GM21737 (cell line): ENCODE measurements around the gene SATB2.

Experiments used
- ATAC-seq: cut with Tn5 transposase; IDR thresholded peaks from one replicate; pipeline ENCODE4 v1.9.1; 2021; ENCODE audit warnings: mild to moderate bottlenecking, moderate library complexity; ENCODE audit not compliant: unreplicated experiment

The SATB2 gene

DNA sequence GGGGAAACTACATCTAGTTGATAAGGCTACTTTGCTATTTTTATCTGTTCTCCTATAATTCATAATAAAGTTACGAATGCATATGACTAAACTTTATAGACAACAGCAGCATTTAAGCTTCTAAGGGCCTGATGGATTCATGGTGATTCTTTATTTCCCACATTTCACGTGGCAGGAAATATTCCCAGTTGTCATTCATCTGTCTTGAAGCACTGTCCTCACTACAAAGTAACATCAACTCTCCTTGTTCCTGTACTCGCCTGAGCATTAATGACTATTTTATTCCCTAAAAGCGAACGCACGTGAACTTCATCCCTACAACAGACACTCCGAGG, 2.6 kb downstream of the SATB2 start:
- no peak for ATAC-seq

DNA sequence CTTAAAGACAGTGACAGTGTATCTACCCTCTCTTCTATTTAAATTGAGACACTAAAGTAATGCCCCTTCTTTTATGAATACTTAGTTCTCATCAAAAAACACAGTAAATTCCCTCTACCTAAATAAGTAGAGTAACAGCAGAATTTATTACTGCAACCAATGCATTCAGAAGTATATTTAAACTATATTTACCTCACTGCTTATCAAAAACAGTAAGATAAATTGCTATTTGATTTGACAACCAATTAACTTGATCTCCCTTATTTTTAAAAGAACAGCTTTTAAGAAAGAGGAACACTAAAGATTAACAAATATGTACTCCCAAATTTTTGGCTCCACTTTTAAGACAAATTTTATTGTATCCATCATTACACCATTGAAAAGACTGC, 4.8 kb downstream of the SATB2 start:
- ATAC-seq, result no peak

DNA sequence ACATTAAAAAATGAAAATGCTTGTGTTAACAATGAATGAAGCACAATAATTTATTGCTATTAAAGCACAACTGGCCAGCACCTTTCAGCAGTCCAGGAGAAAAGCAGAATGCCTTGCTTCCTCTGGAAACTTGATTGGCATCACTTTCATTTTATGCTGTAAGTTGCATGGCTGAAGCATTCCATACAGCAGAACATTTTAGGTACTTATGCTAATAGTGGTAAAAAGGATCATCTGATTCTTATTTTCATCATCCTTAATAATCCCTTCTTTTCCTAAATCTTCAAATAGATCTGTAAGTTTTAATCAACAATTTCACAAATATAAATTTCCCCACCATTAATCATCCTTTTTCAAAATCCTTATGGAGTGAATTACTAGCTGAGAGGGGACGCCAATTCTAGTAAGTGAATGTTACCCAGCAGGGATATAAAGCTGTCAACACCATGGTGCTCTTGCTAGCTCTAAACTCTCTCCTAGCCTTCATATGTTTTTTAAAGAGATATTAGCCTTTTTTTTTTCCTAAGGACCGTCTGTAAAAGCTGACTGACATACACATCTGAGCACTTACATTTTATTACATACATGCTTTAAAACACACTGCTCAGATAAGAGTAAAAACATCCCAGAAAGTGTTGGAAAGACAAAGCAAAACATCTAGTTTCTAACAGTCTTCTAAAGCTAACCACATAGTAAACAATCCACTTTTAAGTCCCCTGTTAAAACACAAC, 5.3 kb downstream of the SATB2 start:
- ATAC-seq, result no peak

DNA sequence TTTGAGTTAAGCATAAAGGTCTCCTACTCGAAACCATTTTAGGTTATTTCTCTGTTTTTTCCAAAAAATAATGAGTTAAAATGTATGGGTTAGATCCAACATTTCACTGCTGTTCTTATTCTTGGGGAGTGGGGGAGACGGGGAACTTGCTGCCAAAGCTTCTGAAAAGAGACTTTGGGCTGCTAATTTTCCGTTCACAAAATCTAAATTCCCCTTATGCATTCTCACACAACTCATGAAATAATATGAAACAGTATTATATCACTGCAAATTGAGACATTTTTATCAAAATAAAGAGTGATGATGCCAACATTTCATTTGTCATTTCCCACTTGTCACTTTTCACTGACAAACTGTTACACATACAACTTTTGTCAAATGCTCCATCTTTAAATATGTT, 7.8 kb downstream of the SATB2 start:
- no peak for ATAC-seq

DNA sequence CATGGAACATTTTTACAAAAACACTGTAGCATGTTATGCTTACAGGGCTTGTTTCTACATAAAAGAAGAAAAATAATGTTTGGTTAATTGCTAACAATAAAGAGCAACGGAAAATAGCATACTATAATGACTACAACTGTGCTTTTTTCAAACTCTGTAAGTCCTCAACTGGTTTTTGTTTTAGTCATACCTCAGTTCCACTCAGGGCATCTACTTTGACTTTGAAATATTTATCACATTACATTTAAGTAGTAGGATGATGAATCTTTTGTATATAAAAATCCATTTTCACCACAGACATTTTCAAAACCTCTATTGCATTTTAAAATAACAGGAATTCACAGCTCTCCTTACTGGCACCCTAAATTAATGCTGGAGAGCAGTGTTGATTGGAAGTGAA, 8.3 kb downstream of the SATB2 start:
- ATAC-seq, result no peak

DNA sequence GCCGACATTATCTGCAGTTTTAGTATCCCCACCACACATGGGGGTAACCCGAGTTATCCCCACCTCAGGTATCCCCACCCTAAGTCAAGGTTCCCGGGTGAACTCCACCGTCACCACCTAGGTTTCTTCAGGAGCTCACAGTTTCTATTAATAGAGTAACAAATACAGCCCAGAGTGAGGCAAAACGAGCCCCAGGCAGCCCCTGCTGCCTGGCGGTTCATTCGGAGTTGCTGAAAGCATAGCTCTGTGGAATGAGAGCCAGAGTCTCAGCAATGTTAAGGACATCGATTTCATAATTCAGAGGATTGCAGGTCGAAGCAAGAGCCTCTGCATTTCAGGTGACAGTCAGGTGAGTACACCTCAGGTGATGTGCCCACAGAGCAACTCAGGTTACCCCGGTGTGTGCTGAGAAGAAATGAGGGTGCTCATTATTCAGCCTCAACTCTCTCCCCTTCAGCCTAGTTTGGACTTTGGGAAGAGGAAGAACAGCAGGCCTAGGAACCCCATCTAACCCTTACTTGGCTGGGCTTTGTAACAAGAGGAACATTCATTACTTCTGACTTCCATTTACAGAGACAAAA, 10.7 kb downstream of the SATB2 start:
- ATAC-seq, result no peak

DNA sequence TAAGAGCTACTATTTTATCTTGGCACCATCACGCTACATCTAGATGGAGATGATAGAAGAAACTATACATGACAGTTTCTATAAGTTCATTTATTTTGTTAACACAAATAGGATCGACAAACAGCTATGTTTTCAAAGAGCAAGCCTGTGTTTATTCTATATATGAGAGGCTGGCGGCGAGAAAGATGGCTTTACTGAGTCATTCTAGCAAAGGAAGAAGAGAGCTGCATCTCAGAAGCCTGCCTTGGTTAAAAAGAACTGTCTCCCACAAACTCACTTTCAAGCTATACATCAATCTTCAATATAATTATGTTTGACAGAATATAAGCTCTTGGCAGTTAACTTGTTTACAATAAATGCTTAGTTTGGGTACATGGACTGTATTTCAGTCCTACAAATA, 13.0 kb downstream of the SATB2 start:
- ATAC-seq, result no peak

DNA sequence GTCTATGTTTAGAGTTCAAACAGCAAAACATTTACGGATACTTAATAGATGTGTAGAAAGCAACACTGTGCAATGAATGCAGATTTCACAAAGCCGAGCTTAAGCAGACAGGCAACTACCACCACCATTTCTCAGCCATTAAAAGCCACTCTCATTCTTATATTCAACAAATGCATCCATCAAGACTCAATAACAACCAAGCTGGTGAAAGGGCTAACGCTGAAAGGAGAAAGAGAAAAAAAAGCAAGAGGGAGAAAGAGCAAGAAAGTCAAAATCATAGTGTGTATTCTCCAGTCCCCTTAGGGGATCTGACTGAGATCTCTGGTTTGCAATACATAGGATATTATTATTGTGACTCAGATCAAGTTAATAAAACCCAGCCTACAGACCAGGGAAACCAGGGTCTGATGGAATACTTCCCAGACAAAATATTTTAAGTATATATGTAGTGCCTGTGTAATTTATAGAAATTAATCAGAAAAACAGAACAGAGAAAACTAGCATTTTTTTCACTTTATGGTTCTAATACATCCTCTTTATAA, 14.1 kb downstream of the SATB2 start:
- ATAC-seq, result no peak

DNA sequence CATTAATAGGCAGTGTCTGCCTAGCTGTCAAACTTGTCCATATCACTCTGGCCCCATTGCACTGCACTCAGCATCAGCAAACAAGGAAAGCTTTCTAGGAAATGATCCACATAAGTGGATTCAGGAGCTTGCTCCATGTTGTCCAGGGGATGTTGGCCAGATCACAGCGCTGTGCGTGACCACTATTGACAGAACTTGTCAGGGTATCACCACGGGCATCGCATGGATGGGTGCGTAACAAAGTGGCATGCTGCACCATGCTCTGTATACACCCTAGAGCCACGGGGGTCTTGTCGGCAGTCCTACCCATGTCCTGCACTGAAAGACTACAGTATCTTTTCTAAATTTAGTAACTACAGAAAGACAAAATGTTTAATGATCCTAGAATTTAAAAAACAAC, 15.6 kb downstream of the SATB2 start:
- ATAC-seq, result no peak

DNA sequence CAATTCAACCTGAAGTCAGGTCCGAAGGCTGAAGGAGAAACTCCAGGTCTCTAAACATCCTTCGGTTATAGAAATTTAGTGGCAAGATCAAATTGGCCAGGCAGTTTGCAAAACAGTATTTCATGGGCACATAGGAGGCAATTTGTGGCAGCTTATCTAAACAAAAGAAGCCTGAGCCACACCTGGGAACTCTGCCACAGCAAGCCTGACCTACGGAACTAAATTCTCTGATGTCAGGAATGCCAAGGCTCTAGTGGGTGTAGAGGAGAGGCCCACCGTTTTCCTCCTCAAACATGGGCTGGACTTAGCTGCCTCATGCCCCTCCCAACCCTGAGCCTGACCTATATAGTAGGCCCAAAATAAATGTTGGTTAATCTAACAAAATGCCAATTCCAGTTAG, 16.0 kb downstream of the SATB2 start:
- no peak for ATAC-seq

DNA sequence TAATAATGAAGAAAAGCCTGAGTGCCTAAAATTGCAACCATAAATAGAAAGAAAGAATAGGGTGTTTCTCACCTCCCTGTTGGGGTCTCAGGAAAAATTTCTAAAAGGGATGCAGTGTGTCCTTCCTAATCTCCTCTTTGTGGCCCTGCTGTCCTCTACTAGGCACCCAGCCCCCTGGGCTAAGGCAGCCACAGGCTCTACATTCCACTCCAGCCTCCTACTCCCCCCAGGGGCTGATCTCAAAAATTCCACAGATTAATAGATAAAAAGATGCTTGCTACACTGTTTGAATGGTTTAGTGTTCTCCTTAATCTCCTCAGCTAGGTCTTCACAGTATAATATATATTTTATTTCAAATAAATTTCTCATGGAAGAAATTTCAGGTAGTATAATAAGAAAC, 17.6 kb downstream of the SATB2 start:
- no peak for ATAC-seq

DNA sequence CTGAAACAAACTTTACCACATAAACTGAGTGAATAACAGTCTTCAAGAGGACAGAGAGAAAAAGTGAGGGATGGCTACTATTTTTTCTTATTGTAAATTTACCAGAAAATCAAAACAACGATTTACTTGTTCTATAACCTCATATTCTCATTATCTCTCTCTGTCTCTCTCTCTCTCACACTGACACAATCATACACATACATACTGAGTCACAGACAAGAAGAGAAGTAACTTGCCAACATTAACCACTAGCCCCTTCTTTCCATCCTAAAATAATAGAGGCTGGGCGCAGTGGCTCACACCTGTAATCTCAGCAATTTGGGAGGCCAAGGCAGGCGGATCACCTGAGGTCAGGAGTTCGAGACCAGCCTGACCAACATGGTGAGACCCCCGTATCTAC, 18.2 kb downstream of the SATB2 start:
- no peak for ATAC-seq

DNA sequence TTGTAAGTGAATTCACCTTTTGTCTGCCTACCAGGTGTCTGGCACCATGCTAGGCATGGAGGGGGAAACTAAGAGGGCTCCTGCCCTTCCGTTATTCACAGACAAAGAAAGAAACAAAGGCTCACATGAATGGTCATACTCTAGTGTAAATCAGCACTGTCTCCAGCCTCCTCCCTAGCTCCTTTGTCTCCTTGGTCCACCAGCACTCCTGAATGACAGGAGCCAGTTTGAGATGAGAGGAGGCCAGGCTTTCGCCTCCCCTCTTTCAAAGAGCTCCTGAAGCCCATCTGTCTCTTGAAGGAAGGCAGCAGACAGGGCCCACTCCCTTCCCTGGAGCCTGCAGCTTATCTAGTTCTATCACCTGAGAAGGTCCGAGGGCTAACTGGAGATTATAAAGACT, 18.7 kb downstream of the SATB2 start:
- no peak for ATAC-seq

DNA sequence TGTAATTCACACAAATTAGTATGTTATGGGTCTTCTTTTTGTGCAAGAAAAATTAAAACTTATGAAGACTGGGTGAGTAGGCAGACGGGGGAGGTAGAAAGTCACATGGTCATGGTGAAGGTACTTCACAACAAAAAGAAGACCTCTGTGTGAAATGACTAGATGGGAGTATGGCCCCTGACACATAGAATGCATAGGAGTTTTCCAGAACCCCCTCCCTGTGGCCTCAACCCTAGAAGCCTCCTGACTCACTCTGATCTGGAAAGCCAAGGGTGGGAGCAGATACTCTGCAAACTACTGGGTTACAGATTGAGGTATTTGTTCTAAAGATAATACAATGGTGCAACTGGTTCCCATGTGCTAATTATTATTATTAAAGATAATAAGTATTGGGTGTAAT, 23.2 kb downstream of the SATB2 start:
- no peak for ATAC-seq

DNA sequence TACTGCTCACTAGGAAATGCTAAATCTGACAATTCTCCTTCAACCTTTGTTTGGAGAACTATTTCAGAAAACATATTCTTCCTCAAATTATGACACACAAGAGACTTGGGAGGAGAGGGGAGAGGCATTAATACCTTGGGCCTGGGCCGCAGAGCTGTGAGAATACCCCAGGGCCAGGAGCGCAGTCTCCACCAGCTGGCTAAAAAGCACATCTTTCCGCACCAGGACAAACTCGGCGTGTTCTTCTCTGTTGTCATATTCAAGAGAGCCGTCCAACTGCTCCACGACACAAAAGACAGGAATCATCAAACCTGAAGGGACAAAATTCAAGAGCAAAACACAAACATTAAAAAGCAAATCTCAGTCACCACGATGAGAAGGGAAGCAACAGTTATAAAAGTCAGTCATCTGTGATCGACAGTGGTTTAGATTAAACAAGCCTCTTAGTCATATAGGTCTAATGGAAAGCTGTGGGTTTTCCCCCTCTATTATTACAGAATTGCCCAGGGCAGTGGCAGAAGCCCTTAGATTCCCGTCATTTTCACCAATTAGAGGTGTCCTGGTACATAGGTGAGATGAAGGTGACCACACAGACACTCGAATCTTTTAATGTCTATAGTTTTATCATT, 24.4 kb downstream of the SATB2 start:
- no peak for ATAC-seq

DNA sequence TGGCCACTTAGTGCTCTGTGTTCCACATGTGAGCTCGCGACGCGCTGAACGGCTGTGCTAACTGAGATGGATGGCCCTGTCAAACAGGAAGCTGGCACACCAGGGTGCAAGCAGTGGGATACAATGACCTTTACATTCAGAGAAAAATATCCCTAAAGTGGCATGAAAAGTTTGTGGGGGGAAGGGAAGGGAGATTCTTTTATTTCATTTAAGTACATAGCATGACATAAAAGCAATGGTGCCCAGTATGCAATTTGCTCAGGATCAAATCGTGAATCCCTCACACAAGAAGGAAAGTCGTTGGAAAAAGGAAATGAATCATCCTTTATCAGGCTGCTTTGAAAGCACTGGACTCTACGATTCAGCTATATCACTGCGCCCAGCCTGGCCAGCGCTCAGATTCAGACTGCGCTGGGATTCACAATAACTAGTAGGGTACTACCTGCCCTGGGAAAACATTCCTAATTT, 26.0 kb downstream of the SATB2 start:
- no peak for ATAC-seq

DNA sequence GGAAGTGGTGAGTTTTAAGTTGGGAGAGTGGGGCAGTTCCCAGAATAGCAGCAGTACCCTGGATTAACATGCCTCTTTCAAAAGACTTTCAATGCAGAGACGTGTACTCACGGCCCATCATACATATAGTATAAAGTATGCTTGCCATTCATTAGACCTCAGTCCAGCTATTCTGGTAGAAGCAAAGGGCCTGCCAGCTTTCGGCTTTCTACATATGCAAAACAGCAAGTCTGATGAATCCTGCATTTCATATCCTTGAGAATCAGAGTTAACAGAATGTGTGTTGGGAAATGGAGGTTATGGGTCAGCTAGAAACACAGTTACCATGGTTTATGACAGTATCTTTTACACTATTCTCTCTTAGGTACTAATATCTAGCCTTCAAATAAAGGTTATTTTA, 27.5 kb downstream of the SATB2 start:
- ATAC-seq, result no peak

DNA sequence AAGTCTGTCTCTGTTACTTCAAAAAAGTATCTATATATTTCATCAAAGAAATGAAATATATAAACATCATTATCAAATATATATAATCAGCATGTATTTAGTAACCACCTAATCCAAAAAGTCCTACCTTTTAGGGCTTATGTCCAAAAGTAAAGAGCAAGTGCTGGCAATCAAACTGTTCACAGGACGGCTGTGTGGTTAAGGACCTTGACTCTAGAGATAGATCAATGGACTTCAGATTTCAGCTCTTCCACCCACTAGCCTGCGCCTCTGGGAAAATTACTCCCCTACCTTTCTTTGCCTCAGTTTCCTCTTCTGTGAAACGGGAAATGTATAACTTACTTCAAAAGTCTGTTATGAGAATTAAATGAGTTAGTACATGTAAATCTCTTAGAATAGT, 29.4 kb downstream of the SATB2 start:
- ATAC-seq, result no peak

DNA sequence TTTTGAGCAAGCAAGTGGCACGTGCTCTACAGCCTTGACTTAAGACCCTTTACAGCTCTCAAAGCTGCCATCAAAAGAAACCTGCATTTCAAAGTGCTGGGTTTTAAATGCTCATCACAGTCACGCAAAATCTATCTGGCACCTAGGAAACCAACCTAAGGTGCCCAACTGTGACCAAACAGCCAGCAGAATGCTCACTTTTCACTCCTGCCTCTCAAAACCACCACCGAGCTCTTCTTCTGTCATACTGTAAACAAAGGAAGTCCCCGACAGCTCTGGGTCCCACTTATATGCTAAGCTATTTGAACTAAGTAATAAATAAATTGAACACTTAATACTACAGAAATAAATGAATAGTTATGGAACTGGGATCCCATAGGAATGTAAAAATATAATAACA, 33.6 kb downstream of the SATB2 start:
- no peak for ATAC-seq

DNA sequence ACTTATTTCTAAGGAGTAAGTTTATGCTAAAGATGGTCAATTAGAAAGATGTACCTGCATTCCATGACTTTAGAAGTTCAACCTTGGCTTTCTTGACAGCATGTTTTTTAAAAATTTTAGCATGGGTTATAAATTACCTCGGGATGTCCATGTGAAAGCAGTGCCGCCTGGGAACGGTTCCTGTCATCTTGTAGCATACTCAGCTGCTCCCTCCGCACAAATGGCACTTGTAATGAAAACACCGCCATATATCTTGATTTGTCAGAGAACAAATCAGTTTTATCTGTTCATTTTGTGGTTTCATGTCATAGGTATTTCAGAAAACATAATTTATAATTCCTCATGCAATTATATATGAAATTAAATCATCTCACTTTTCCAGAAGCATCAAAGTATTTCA, 38.3 kb downstream of the SATB2 start:
- no peak for ATAC-seq

DNA sequence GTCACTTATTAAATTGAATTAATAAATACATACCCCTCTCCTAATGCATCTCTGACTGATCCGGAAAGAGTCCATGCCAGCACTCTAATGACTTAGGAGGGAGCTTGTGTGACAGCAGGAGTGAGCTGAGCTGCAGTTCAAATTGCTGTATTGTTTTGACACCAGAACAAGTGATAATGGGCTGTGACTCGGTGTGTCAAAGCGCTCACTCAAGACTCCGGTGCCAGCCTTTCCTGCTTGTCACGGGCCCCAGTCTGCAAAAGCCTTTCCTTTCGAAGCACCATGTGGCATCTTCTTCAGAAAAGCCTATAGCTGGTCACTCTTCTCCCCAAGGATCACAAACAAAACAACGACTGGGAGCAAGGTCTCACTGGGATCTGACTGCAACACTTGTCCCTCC, 43.3 kb downstream of the SATB2 start:
- no peak for ATAC-seq

DNA sequence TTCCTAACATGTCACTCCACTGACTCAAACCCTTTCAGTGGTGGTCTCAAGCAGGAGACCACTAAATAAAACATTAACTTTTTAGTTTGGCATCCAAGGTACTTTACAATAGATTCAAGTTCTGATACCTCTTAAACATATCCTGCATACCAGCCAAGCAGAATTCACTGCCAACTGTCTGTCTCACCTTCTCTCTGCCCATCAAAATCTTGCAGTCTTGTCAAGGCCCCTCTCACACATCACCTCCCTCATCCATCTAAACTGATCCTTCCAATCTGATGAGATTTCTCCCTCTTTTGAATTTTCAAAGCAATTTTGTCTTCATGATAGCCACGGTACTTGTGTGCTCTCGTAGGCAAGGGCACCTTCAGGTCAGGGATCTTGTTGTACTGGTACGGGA, 43.7 kb downstream of the SATB2 start:
- no peak for ATAC-seq
